ENCODE data around the gene PRRG4. TPM values are rescaled to one million over a fixed set of nuclear protein-coding genes. Genes with fewer than 3 reads are reported as not detected.

PRRG4 gene
- total and polyA plus RNA-seq, 2 experiments from 2014 or later, result 1.6 to 1.9 TPM

- Histone ChIP-seq H3K36me3 (ENCODE audit: insufficient read depth) (no peaks in the 10 kb centered on the region), H2AFZ (no peak overlapping the region), H4K20me1 (replicated peaks; ENCODE audit: insufficient read depth) (no peaks in the 10 kb centered on the region), H3K9me2 (ENCODE audit: insufficient read depth) (no peaks in the 10 kb centered on the region), H3K79me2 (replicated peaks; ENCODE audit: insufficient read depth) (no peaks in the 10 kb centered on the region), H3K27ac (ENCODE audit: low read depth) (no peak overlapping the region), H3K4me3 (no peak overlapping the region), H3K4me2 (no peak overlapping the region), H3K4me1 (ENCODE audit: insufficient read depth) (no peaks in the 10 kb centered on the region), H3K27me3 (ENCODE audit: insufficient read depth) (no peaks in the 10 kb centered on the region), H3F3A (replicated peaks; ENCODE audit: low read depth) (no peaks in the 10 kb centered on the region)
- Mint-ChIP-seq H3K4me1 (peaks cover 5% of the 10 kb centered on the region; the same call in 2 of the 3 replicates), H3K27me3 (ENCODE audit: insufficient read depth, low read depth, poor library complexity) (no peaks in the 10 kb centered on the region), H3K36me3 (ENCODE audit: low read depth) (no peaks in the 10 kb centered on the region), H3K27ac (no peak overlapping the region), H3K9me3 (no peaks in the 10 kb centered on the region; the same call in 2 of the 3 replicates), H3K4me3 (no peak overlapping the region)
- no peak for ATAC-seq
- TF ChIP-seq, protein P1, sequence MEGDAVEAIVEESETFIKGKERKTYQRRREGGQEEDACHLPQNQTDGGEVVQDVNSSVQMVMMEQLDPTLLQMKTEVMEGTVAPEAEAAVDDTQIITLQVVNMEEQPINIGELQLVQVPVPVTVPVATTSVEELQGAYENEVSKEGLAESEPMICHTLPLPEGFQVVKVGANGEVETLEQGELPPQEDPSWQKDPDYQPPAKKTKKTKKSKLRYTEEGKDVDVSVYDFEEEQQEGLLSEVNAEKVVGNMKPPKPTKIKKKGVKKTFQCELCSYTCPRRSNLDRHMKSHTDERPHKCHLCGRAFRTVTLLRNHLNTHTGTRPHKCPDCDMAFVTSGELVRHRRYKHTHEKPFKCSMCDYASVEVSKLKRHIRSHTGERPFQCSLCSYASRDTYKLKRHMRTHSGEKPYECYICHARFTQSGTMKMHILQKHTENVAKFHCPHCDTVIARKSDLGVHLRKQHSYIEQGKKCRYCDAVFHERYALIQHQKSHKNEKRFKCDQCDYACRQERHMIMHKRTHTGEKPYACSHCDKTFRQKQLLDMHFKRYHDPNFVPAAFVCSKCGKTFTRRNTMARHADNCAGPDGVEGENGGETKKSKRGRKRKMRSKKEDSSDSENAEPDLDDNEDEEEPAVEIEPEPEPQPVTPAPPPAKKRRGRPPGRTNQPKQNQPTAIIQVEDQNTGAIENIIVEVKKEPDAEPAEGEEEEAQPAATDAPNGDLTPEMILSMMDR (conservative IDR thresholded peaks at IDR 0.05; ENCODE audit: low read depth in 2 of 2), result no peak
- TF ChIP-seq, protein P2, sequence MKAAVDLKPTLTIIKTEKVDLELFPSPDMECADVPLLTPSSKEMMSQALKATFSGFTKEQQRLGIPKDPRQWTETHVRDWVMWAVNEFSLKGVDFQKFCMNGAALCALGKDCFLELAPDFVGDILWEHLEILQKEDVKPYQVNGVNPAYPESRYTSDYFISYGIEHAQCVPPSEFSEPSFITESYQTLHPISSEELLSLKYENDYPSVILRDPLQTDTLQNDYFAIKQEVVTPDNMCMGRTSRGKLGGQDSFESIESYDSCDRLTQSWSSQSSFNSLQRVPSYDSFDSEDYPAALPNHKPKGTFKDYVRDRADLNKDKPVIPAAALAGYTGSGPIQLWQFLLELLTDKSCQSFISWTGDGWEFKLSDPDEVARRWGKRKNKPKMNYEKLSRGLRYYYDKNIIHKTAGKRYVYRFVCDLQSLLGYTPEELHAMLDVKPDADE (IDR thresholded peaks at IDR 0.05), result no peak
- no peak for TF ChIP-seq ZNF462 (CRISPR knock-in tag; IDR thresholded peaks at IDR 0.05)
- TF ChIP-seq EZH2 (IDR thresholded peaks at IDR 0.05; ENCODE audit: low read depth, unreplicated experiment), result no peak
- TF ChIP-seq POLR2AphosphoS5 (IDR thresholded peaks at IDR 0.05; ENCODE audit: low read depth), result no peak
- TF ChIP-seq NANOG (IDR thresholded peaks at IDR 0.05; ENCODE audit: borderline replicate concordance), result no peak
- no peak for TF ChIP-seq CREB1 (CRISPR knock-in tag; IDR thresholded peaks at IDR 0.05; ENCODE audit: low read depth)
- TF ChIP-seq STAT1 (IDR thresholded peaks at IDR 0.05; ENCODE audit: unreplicated experiment), result no peak
- no peak for TF ChIP-seq ZNF331 (CRISPR knock-in tag; IDR thresholded peaks at IDR 0.05; ENCODE audit: low read depth)
- DNase-seq (ENCODE audit: low spot score), result no peak
These were observed 13.8 kb downstream of the PRRG4 start for GRCh38 chr11:32843544-32843943.
